B cell (primary cell): ENCODE results near the gene DYNLT2. TPM values are rescaled to one million over a fixed set of nuclear protein-coding genes. Genes with fewer than 3 reads are reported as not detected.

ENCODE experiments used
- ATAC-seq: fragments of 200-7000 bp; cut with Tn5 transposase; one replicate; pipeline ENCODE4 v1.10.0; 2021; ENCODE audit warnings: low read depth, mild to moderate bottlenecking, moderate number of reproducible peaks, moderate library complexity
- CTCF ChIA-PET: fragments of 350-600 bp; sonication (Branson Sonifier 250); formaldehyde crosslinking; loops from one replicate; lab custom pipeline; 2021; ENCODE audit warnings: antibody characterized with exemption, inconsistent platforms; lab: Charles Lee
- POLR2A ChIA-PET: fragments of 350-600 bp; sonication (Branson Sonifier 250); formaldehyde crosslinking; loops from one replicate; lab custom pipeline; 2021; ENCODE audit warnings: antibody characterized with exemption; lab: Charles Lee
- DNase-seq: peaks from one replicate; pipeline ENCODE4 v3.0.0; 2013
- H2AFZ ChIP-seq: 2 replicates; pipeline ENCODE4 v1.6.1; 2012; ENCODE audit warnings: mild to moderate bottlenecking, low read depth, low read length; ENCODE audit not compliant: insufficient read depth, poor library complexity, severe bottlenecking
- H3K27ac ChIP-seq, 2 donors: 1 replicate in 1 of 2; 2 replicates in 1 of 2; pipeline ENCODE4 v1.5.1; 2012 to 2013; ENCODE audit warnings: low read length in 2 of 2, mild to moderate bottlenecking in 2 of 2, moderate library complexity in 1 of 2
- H3K27me3 ChIP-seq, 4 experiments: fragments of 200-600 bp in 1 of 4; sonication (generic) in 1 of 4; replicated peaks in 1 of 4; 1 replicate in 2 of 4; 2 replicates in 2 of 4; pipeline versions ENCODE4 v1.6.1 to v1.7.0; 2013 to 2016; ENCODE audit warnings: low read length in 3 of 4, mild to moderate bottlenecking in 2 of 4, mixed read lengths in 1 of 4, moderate library complexity in 1 of 4; ENCODE audit not compliant: insufficient read depth in 4 of 4, control insufficient read depth in 3 of 4; ENCODE audit errors: control extremely low read depth in 1 of 4
- H3K36me3 ChIP-seq, 2 experiments: replicated peaks in 1 of 2; 1 replicate in 1 of 2; 2 replicates in 1 of 2; pipeline versions ENCODE4 v1.6.1 to v1.7.1; 2013; ENCODE audit warnings: low read length in 1 of 2; ENCODE audit not compliant: insufficient read depth in 2 of 2, control insufficient read depth in 1 of 2; ENCODE audit errors: control extremely low read depth in 1 of 2, extremely low read depth in 1 of 2
- H3K4me1 ChIP-seq, 2 donors: fragments of 200-600 bp in 1 of 2; sonication (generic) in 1 of 2; 1 replicate in 1 of 2; 2 replicates in 1 of 2; pipeline versions ENCODE4 v1.5.1 to v1.6.1; 2013 to 2017; ENCODE audit warnings: low read length in 2 of 2; ENCODE audit not compliant: control insufficient read depth in 2 of 2, insufficient read depth in 2 of 2
- H3K4me2 ChIP-seq: replicated peaks from 2 replicates; pipeline ENCODE3; 2012; ENCODE audit warnings: mild to moderate bottlenecking, low read depth, low read length; ENCODE audit not compliant: poor library complexity, severe bottlenecking
- H3K4me3 ChIP-seq, 5 experiments: fragments of 200-600 bp in 1 of 5; sonication (generic) in 1 of 5; 1 replicate in 3 of 5; 2 replicates in 2 of 5; pipeline versions ENCODE4 v1.5.1 to v1.7.0; 2011 to 2016; ENCODE audit warnings: low read length in 4 of 5, mild to moderate bottlenecking in 4 of 5, low read depth in 2 of 5, control low read depth in 1 of 5, moderate library complexity in 1 of 5; ENCODE audit not compliant: insufficient read depth in 1 of 5; ENCODE audit errors: control extremely low read depth in 1 of 5, extremely low read depth in 1 of 5
- H3K79me2 ChIP-seq: fragments of 200-600 bp; sonication (generic); one replicate; pipeline ENCODE4 v1.6.0; 2016; ENCODE audit warnings: low read length; ENCODE audit not compliant: control insufficient read depth, insufficient read depth
- H3K9ac ChIP-seq: fragments of 200-600 bp; sonication (generic); 2 replicates; pipeline ENCODE4 v1.6.1; 2017; ENCODE audit warnings: mild to moderate bottlenecking, low read length, moderate library complexity
- H3K9me3 ChIP-seq, 3 donors: one replicate each; pipeline versions ENCODE4 v1.6.1 to v1.7.1; 2013; ENCODE audit warnings: low read length in 2 of 3; ENCODE audit not compliant: control insufficient read depth in 2 of 3, insufficient read depth in 1 of 3; ENCODE audit errors: control extremely low read depth in 1 of 3
- H4K20me1 ChIP-seq: 2 replicates; pipeline ENCODE4 v1.6.0; 2012; ENCODE audit warnings: mild to moderate bottlenecking, low read length; ENCODE audit not compliant: insufficient read depth, control insufficient read depth, poor library complexity, severe bottlenecking
- H3K27ac Mint-ChIP-seq: one replicate; pipeline ENCODE4 v1.8.0; 2021; ENCODE audit warnings: mixed read lengths
- H3K27me3 Mint-ChIP-seq: one replicate; pipeline ENCODE4 v1.8.0; 2021; ENCODE audit warnings: mixed read lengths
- H3K4me1 Mint-ChIP-seq: one replicate; pipeline ENCODE4 v1.8.0; 2021; ENCODE audit warnings: mixed read lengths
- H3K4me3 Mint-ChIP-seq: one replicate; pipeline ENCODE4 v1.8.0; 2021; ENCODE audit warnings: mixed read lengths
- H3K9me3 Mint-ChIP-seq: one replicate; pipeline ENCODE4 v1.8.0; 2022; ENCODE audit warnings: mixed read lengths; ENCODE audit not compliant: insufficient read depth
- CTCF ChIP-seq: fragments of 200-600 bp; IDR thresholded peaks from one replicate; pipeline ENCODE4 v1.8.0; 2022; ENCODE audit warnings: antibody characterized with exemption, mild to moderate bottlenecking
- EZH2 ChIP-seq: IDR thresholded peaks from 2 replicates; pipeline ENCODE4 v1.6.1; 2012; ENCODE audit warnings: borderline replicate concordance, low read depth, mild to moderate bottlenecking, moderate library complexity, low read length; ENCODE audit not compliant: insufficient read depth, poor library complexity, severe bottlenecking
- WGBS: methylation state at CpG from one replicate; pipeline ENCODE4 v1.1.5; 2013; ENCODE audit warnings: missing lambda C conversion rate; ENCODE audit not compliant: insufficient coverage; 5-methylcytosine and 5-hydroxymethylcytosine counted together
- intact Hi-C: fragments of 100-400 bp; cut with micrococcal nuclease; formaldehyde crosslinking; loops from one replicate; pipeline ENCODE4 v1.10.0; 2022
- polyA plus RNA-seq: library from polyadenylated mRNA; depleted of rRNA; stranded (reverse); fragments of >200 nt; gene quantifications from 2 replicates; pipeline ENCODE4 v1.2.3, GENCODE V29; 2012
- total RNA-seq, 2 donors: library from RNA; stranded (reverse); fragments of 120-200 nt in 1 of 2; gene quantifications; 1 replicate in 1 of 2; 2 replicates in 1 of 2; pipeline versions ENCODE4 v1.2.3 to v1.2.4, GENCODE V29; 2013 to 2022

The DYNLT2 gene
- total and polyA plus RNA-seq, 2 donors (not counting 1 experiment from before 2014, with no cell fraction given) = 2.4 to 7.2 TPM

- Histone ChIP-seq H3K4me2 (no peak overlapping the region), H3K79me2 (no peaks in the 10 kb centered on the region), H3K4me1 (peaks cover 5 to 11% of the 10 kb centered on the region in 2 donors), H4K20me1 (no peaks in the 10 kb centered on the region), H3K36me3 (peaks cover 0 to 2% of the 10 kb centered on the region in 2 experiments), H3K27me3 (peaks cover 0 to 18% (median 2%) of the 10 kb centered on the region in 4 experiments), H2AFZ (no peak overlapping the region), H3K9me3 (no peaks in the 10 kb centered on the region), H3K4me3 (no peak overlapping the region), H3K9ac (no peak overlapping the region), H3K27ac (no peak overlapping the region)
- no peak for DNase-seq
- no peak for TF ChIP-seq CTCF
- no peak for TF ChIP-seq EZH2
- Mint-ChIP-seq H3K27ac (no peak overlapping the region), H3K27me3 (peaks cover 7% of the 10 kb centered on the region), H3K4me3 (no peak overlapping the region), H3K4me1 (peaks cover 10% of the 10 kb centered on the region), H3K9me3 (no peaks in the 10 kb centered on the region)
- CTCF ChIA-PET = no interaction called here
- ATAC-seq = no peak
- 98% methylated on average over 8 of the region's 9 CpGs for WGBS
- intact Hi-C loops = no loop called here
- POLR2A ChIA-PET = no interaction called here
These were observed 34.2 kb upstream of the DYNLT2 start for GRCh38 chr6:169785566-169785965.

DNA sequence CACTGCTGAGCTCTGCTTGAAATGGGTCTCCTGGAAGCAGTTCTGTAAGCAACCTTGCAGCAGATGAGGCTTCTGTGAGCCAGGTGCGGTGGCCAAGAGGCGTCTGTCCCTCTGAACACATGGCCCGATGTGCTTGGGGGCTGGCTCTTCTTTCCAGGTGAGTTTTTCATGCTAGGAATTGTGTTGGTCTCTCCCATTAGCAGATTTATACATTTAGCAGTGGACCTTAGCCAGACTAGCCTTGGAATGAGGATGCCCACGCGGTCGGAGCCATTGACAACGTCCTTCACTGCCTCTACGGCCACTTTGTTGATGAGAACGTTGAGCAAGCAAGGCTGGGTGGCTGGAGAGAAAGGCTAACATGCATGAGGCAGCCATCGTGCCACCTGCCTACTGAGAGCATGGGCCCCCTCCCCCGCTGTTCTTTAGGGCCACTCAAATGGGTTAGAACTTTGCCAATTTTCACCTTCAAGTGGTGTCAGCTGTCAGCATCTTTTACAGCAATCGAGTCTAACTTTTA lies 33.5 kb upstream of the DYNLT2 start:
- ATAC-seq = no peak
- DNase-seq = no peak
- Histone ChIP-seq H3K4me1 (peaks cover 3 to 5% of the 10 kb centered on the region in 2 donors), H3K4me2 (no peak overlapping the region), H3K36me3 (peaks cover 1 to 3% of the 10 kb centered on the region in 2 experiments), H3K4me3 (no peak overlapping the region), H2AFZ (no peak overlapping the region), H4K20me1 (no peaks in the 10 kb centered on the region), H3K79me2 (no peaks in the 10 kb centered on the region), H3K9me3 (no peaks in the 10 kb centered on the region), H3K27ac (no peak overlapping the region), H3K9ac (no peak overlapping the region), H3K27me3 (peaks cover 0 to 11% (median 2%) of the 10 kb centered on the region in 4 experiments)
- H3K4me3 Mint-ChIP-seq = no peak overlapping the region
- TF ChIP-seq CTCF = no peak
- TF ChIP-seq EZH2 = no peak
- H3K27ac Mint-ChIP-seq = no peak overlapping the region
- ChIA-PET CTCF (no interaction called here), POLR2A (no interaction called here)
- H3K4me1 Mint-ChIP-seq = peaks cover 3% of the 10 kb centered on the region
- H3K27me3 Mint-ChIP-seq = no peaks in the 10 kb centered on the region
- no peaks in the 10 kb centered on the region for H3K9me3 Mint-ChIP-seq
- intact Hi-C loops = no loop called here
- WGBS = 95% methylated on average over 9 of the region's 12 CpGs
